Activated CD8-positive, alpha-beta T cell treated with anti-CD3 and anti-CD28 coated beads, Interleukin-2, amount 10 ng/mL, durations not matched to agents 7 days and 5 days (primary cell): ENCODE data around the gene GBF1. TPM values are rescaled to one million over a fixed set of nuclear protein-coding genes. Genes with fewer than 3 reads are reported as not detected.
"Not testable (repeated sequence)": the region's sequence is repeated elsewhere in the genome, so short reads cannot be mapped to it uniquely, and the experiment has no call there.

Experiments
- ATAC-seq: fragments of 150-1000 bp; cut with Tn5 transposase; one replicate; pipeline ENCODE4 v1.10.0; 2021; ENCODE audit warnings: moderate library complexity
- CTCF ChIA-PET: fragments of 350-600 bp; sonication (Branson Sonifier 250); formaldehyde crosslinking; loops from one replicate; lab custom pipeline; 2021; ENCODE audit warnings: antibody characterized with exemption; lab: Charles Lee
- POLR2A ChIA-PET: fragments of 350-600 bp; sonication (Branson Sonifier 250); formaldehyde crosslinking; loops from one replicate; lab custom pipeline; 2021; ENCODE audit warnings: antibody characterized with exemption; lab: Charles Lee
- DNase-seq: peaks from one replicate; pipeline ENCODE4 v3.0.0-alpha.2; 2020
- H3K27ac Mint-ChIP-seq: one replicate; pipeline ENCODE4 v1.8.0; 2021; ENCODE audit warnings: mild to moderate bottlenecking, mixed read lengths
- H3K27me3 Mint-ChIP-seq: one replicate; pipeline ENCODE4 v1.8.0; 2021; ENCODE audit warnings: low read depth, mixed read lengths
- H3K36me3 Mint-ChIP-seq: one replicate; pipeline ENCODE4 v1.8.0; 2021; ENCODE audit warnings: low read depth, mixed read lengths
- H3K4me1 Mint-ChIP-seq: one replicate; pipeline ENCODE4 v1.8.0; 2021; ENCODE audit warnings: low read depth, mixed read lengths
- H3K4me3 Mint-ChIP-seq: one replicate; pipeline ENCODE4 v1.8.0; 2021; ENCODE audit warnings: mild to moderate bottlenecking, mixed read lengths
- H3K9me3 Mint-ChIP-seq: one replicate; pipeline ENCODE4 v1.8.0; 2022; ENCODE audit warnings: mixed read lengths; ENCODE audit not compliant: insufficient read depth
- total RNA-seq, 2 experiments: library from RNA; stranded (reverse); gene quantifications; one replicate each; pipeline ENCODE4 v1.2.3, GENCODE V29; 2021

The GBF1 gene
- total RNA-seq, 2 experiments from 2014 or later: 39.8 to 42.9 TPM

- H3K4me3 Mint-ChIP-seq, POLR2A ChIA-PET, H3K9me3 Mint-ChIP-seq, H3K27me3 Mint-ChIP-seq, CTCF ChIA-PET, DNase-seq, ATAC-seq, H3K27ac Mint-ChIP-seq: not testable (repeated sequence)
- Mint-ChIP-seq H3K4me1 (peaks cover 17% of the 10 kb centered on the region), H3K36me3 (peaks cover 11% of the 10 kb centered on the region)
Measured at GRCh38 chr10:102301332-102301731, 56.0 kb downstream of the GBF1 start.

- Mint-ChIP-seq H3K4me3 (no peak overlapping the region), H3K27me3 (no peaks in the 10 kb centered on the region), H3K4me1 (peaks cover 12% of the 10 kb centered on the region), H3K36me3 (peaks cover 17% of the 10 kb centered on the region), H3K27ac (no peak overlapping the region), H3K9me3 (no peaks in the 10 kb centered on the region)
- CTCF ChIA-PET: interaction anchor here (0.9 kb wide), 1 partner anchor 71 kb away, joined by 3 read pairs; no protein-coding TSS in a partner anchor
- ATAC-seq (no peak), DNase-seq (no peak)
- POLR2A ChIA-PET: no interaction called here
Measured at GRCh38 chr10:102302611-102303010, 57.3 kb downstream of the GBF1 start.

DNA sequence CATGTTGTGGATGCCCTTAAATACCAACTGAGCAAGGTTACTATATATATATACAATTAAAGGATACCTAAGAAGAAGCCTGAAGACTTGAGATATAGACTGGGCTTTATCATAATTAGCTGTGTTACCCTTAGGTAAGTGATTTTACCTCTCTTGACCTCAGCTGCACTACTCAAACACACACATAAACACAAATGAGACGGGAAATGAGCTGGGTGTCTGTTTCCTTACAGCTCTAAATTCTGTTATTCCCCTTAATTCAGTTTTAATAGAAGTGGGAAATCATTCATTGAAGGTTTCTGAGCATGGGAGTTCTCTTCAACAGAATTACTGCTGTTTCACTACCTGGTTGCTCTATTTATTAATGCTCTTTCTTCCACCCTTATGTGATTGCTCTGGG, 60.7 kb downstream of the GBF1 start:
- Mint-ChIP-seq H3K4me1 (peaks cover 15% of the 10 kb centered on the region), H3K36me3 (peaks cover 17% of the 10 kb centered on the region), H3K9me3 (no peaks in the 10 kb centered on the region), H3K4me3 (no peak overlapping the region), H3K27ac (no peak overlapping the region), H3K27me3 (no peaks in the 10 kb centered on the region)
- ChIA-PET CTCF (interaction anchor here (1.0 to 1.6 kb wide), 3 partner anchors 45 to 75 kb away, joined by 4 to 6 read pairs (median 5); no protein-coding TSS in a partner anchor), POLR2A (no interaction called here)
- DNase-seq (no peak), ATAC-seq (no peak)

DNA sequence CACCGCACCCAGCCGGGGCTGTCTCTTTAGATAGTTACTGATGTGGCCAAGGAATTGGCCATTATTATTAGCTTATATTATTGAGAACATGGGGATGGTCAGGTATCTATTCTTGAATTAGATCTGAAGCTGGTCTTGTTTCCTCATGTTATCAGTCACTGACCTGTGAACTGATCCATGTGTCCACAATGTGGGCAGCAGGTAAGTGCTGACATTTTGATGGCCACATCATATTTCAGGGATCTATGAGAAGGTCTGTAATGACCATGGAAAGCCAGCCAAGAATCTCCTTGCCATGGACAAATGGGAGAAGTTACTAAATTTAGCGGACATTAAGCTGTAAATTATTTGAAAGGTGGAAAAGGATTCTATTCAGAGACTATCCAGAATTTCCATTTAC, 61.4 kb downstream of the GBF1 start:
- CTCF ChIA-PET: interaction anchor here (0.8 to 1.6 kb wide), 5 partner anchors 44 to 76 kb away, joined by 3 to 6 read pairs (median 4); no protein-coding TSS in a partner anchor
- DNase-seq (no peak), ATAC-seq (no peak)
- no peak overlapping the region for H3K27ac Mint-ChIP-seq
- H3K4me1 Mint-ChIP-seq: peaks cover 22% of the 10 kb centered on the region
- H3K9me3 Mint-ChIP-seq: no peaks in the 10 kb centered on the region
- no peaks in the 10 kb centered on the region for H3K27me3 Mint-ChIP-seq
- POLR2A ChIA-PET: no interaction called here
- no peak overlapping the region for H3K4me3 Mint-ChIP-seq
- H3K36me3 Mint-ChIP-seq: peaks cover 17% of the 10 kb centered on the region

DNA sequence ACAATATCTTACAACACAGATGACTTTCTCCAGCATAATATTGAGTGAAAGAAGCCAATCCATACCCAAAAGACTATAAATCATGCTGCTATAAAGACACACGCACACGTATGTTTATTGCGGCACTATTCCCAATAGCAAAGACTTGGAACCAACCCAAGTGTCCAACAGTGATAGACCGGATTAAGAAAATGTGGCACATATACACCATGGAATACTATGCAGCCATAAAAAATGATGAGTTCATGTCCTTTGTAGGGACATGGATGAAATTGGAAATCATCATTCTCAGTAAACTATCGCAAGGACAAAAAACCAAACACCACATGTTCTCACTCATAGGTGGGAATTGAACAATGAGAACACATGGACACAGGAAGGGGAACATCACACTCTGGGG, 63.0 kb downstream of the GBF1 start:
- DNase-seq, ATAC-seq, H3K4me3 Mint-ChIP-seq, H3K27me3 Mint-ChIP-seq, H3K9me3 Mint-ChIP-seq, H3K27ac Mint-ChIP-seq, POLR2A ChIA-PET: not testable (repeated sequence)
- Mint-ChIP-seq H3K4me1 (peaks cover 33% of the 10 kb centered on the region), H3K36me3 (peaks cover 14% of the 10 kb centered on the region)
- CTCF ChIA-PET: interaction anchor here (1.0 to 5.5 kb wide), 4 partner anchors 10 to 77 kb away, joined by 3 to 40 read pairs (median 13); no protein-coding TSS in a partner anchor

GRCh38 chr10:102309236-102309635, 63.9 kb downstream of the GBF1 start:
- no peak for ATAC-seq
- ChIA-PET CTCF (interaction anchor here (1.0 to 5.5 kb wide), 5 partner anchors 11 to 88 kb away, joined by 3 to 40 read pairs (median 3); no protein-coding TSS in a partner anchor), POLR2A (no interaction called here)

GRCh38 chr10:102309916-102310315, 64.6 kb downstream of the GBF1 start:
- H3K4me1 Mint-ChIP-seq: peaks cover 33% of the 10 kb centered on the region
- no peak overlapping the region for H3K4me3 Mint-ChIP-seq
- no peak overlapping the region for H3K27ac Mint-ChIP-seq
- peaks cover 14% of the 10 kb centered on the region for H3K36me3 Mint-ChIP-seq
- DNase-seq: no peak
- ChIA-PET CTCF (interaction anchor here (1.0 to 5.5 kb wide), 4 partner anchors 41 to 87 kb away, joined by 3 to 40 read pairs (median 13); no protein-coding TSS in a partner anchor), POLR2A (no interaction called here)
- no peaks in the 10 kb centered on the region for H3K9me3 Mint-ChIP-seq
- no peak for ATAC-seq
- no peaks in the 10 kb centered on the region for H3K27me3 Mint-ChIP-seq

More at GRCh38 chr10:102309236-102309635, 63.9 kb downstream of the GBF1 start:
- Mint-ChIP-seq H3K36me3 (peaks cover 14% of the 10 kb centered on the region), H3K4me3 (no peak overlapping the region), H3K9me3 (no peaks in the 10 kb centered on the region), H3K27me3 (no peaks in the 10 kb centered on the region), H3K27ac (no peak overlapping the region), H3K4me1 (peaks cover 33% of the 10 kb centered on the region)
- DNase-seq: no peak

DNA sequence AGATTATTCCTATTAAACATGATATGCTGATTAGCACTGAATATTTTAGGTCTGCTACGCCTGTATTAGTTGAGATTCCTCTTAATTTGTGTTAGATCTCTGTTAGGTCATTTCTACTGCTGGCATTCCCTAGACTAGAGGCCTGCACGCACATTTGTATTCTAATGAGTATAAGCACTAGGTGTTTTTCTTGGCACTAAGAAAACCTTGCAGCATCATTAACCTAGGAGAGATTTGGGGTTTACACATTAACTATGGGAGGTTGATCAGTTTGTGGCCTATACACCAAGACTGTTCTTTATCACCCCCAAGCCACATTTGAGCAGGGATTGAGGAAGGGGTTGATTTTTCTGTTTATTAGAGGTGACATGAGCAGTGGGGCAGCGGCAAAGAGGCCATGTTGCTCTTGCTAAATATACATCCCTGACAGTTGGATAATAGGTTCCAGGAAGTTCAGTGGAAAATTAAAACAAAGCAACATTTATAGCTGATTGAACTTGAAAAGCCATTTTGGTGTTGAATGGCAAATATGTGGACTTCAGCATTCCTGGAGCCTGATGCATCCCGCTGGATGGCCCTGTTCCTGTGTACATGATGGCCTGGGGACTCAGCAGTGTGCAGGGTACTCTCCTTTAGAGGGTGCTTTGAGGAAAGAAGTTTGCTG, 65.2 kb downstream of the GBF1 start:
- H3K4me1 Mint-ChIP-seq: peaks cover 33% of the 10 kb centered on the region
- H3K4me3 Mint-ChIP-seq: no peak overlapping the region
- H3K9me3 Mint-ChIP-seq: no peaks in the 10 kb centered on the region
- H3K27me3 Mint-ChIP-seq: no peaks in the 10 kb centered on the region
- H3K36me3 Mint-ChIP-seq: peaks cover 14% of the 10 kb centered on the region
- CTCF ChIA-PET: interaction anchor here (4.3 to 5.5 kb wide), 2 partner anchors 41 to 79 kb away, joined by 23 to 40 read pairs; no protein-coding TSS in a partner anchor
- H3K27ac Mint-ChIP-seq: no peak overlapping the region
- POLR2A ChIA-PET: no interaction called here
- ATAC-seq (no peak), DNase-seq (no peak)

- H3K36me3 Mint-ChIP-seq: peaks cover 12% of the 10 kb centered on the region
- H3K4me1 Mint-ChIP-seq: peaks cover 33% of the 10 kb centered on the region
- H3K9me3 Mint-ChIP-seq: no peaks in the 10 kb centered on the region
- no peak for DNase-seq
- no peaks in the 10 kb centered on the region for H3K27me3 Mint-ChIP-seq
- H3K4me3 Mint-ChIP-seq: no peak overlapping the region
- POLR2A ChIA-PET: no interaction called here
- H3K27ac Mint-ChIP-seq: no peak overlapping the region
- ATAC-seq: peak; percentile 27
- CTCF ChIA-PET: interaction anchor here (4.3 to 5.5 kb wide), 2 partner anchors 40 to 80 kb away, joined by 23 to 40 read pairs; no protein-coding TSS in a partner anchor
Measured at GRCh38 chr10:102311025-102311420, 65.7 kb downstream of the GBF1 start.

GRCh38 chr10:102312683-102313082, 67.4 kb downstream of the GBF1 start:
- Mint-ChIP-seq H3K36me3 (peaks cover 4% of the 10 kb centered on the region), H3K4me1 (peaks cover 33% of the 10 kb centered on the region), H3K4me3 (no peak overlapping the region), H3K9me3 (no peaks in the 10 kb centered on the region), H3K27me3 (no peaks in the 10 kb centered on the region), H3K27ac (no peak overlapping the region)
- ATAC-seq (no peak), DNase-seq (no peak)
- ChIA-PET CTCF (interaction anchor here (1.0 to 5.5 kb wide), 3 partner anchors 39 to 143 kb away, joined by 3 to 40 read pairs (median 23); no protein-coding TSS in a partner anchor), POLR2A (no interaction called here)

DNA sequence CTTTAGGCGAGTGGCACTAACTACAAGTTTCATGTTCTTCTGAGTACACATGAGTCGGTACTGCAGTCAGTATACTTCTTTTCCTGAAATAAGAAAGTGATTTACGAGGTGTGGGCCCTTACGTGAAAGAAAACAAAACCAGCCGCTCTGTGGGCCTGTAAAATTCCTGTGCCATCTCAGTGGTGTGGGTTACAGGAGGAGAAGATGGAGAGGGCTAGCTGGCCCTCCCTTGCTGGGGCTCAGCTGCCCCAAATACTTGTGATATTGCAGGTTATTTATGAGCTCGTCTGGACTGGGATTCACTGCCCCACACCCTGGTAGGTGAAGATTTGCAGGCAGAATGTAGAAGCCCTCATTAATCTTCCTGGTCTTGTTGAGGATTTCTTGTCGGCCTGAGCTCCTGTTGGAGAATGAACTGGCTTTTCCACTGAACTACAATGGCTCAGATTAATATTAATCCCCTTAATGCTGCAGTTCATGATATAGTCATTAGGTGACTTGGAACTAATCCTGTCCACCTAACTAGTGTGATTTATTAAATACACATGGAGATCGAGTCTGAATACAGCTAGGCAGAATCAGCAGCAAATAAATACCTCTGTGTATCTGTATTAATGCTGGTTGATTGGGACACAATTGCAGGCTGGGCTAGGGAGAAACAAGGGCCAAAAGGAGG, 68.0 kb downstream of the GBF1 start:
- peaks cover 33% of the 10 kb centered on the region for H3K4me1 Mint-ChIP-seq
- ATAC-seq: no peak

More for the DNA sequence above, 68.0 kb downstream of the GBF1 start:
- no peaks in the 10 kb centered on the region for H3K27me3 Mint-ChIP-seq
- H3K4me3 Mint-ChIP-seq: no peak overlapping the region
- no peak for DNase-seq
- ChIA-PET CTCF (interaction anchor here (1.0 to 5.5 kb wide), 3 partner anchors 36 to 143 kb away, joined by 3 to 40 read pairs (median 3); no protein-coding TSS in a partner anchor), POLR2A (interaction anchor here (0.6 kb wide), 1 partner anchor 374 kb away, joined by 3 read pairs; no protein-coding TSS in a partner anchor)
- H3K36me3 Mint-ChIP-seq: no peaks in the 10 kb centered on the region
- no peak overlapping the region for H3K27ac Mint-ChIP-seq
- H3K9me3 Mint-ChIP-seq: no peaks in the 10 kb centered on the region
